BE2C (cell line): Measurements from ENCODE around the gene ZNF516.

ENCODE experiments used
- DNase-seq: peaks from one replicate; pipeline ENCODE4 v3.0.0-alpha.2; 2020
- H3K27me3 ChIP-seq: fragments of 250-450 bp; sonication (Bioruptor Pico); 2 replicates; pipeline ENCODE4 v1.5.1; 2020; ENCODE audit warnings: mild to moderate bottlenecking
- H3K36me3 ChIP-seq: fragments of 250-450 bp; sonication (Bioruptor Pico); 2 replicates; pipeline ENCODE4 v1.5.1; 2020; ENCODE audit warnings: mild to moderate bottlenecking
- H3K4me1 ChIP-seq: fragments of 250-450 bp; sonication (Bioruptor Pico); 2 replicates; pipeline ENCODE4 v1.5.1; 2020
- H3K4me3 ChIP-seq: 2 replicates; pipeline ENCODE4 v1.5.1; 2011; ENCODE audit warnings: low read depth, low read length
- H3K9me3 ChIP-seq: fragments of 250-450 bp; sonication (Bioruptor Pico); 2 replicates; pipeline ENCODE4 v1.5.1; 2020
- CTCF ChIP-seq: IDR thresholded peaks from 2 replicates; pipeline ENCODE4 v1.5.1; 2012; ENCODE audit warnings: mild to moderate bottlenecking, low read depth, low read length

ZNF516 gene

DNA sequence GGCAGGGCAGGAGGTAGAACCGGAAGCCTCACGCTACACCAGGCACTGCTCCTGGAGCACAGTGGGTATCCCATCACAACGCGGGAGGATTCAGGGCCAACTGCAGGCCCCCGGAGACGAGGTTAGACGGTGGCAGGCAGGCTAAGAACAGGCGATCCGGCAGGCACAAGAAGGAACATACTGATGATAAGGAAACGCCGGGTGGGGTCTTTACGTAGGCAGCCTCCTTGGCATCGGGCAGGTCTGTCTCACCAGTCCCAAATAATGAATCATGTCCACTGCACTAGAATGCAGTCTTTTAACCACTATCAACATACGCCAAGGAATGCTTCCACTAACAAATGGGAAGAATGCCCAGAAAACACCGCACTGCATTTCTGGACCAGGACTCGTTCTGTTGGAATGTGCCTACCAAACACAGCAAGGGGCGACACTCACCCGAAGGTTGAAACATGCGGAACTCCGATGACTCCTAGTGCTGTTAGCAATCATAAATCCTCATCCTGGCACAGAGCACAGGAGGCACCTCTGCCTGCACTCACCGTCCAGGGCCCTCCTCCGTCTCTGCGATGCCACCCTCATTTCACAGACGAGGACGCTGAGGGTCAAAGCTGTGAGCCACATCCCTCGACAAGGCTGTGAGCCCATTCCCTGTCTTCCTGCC, 35.2 kb downstream of the ZNF516 start:
- Histone ChIP-seq H3K27me3 (no peaks in the 10 kb centered on the region), H3K4me1 (no peaks in the 10 kb centered on the region; the same call in 1 of the 2 replicates), H3K9me3 (no peaks in the 10 kb centered on the region), H3K4me3 (no peak overlapping the region), H3K36me3 (no peaks in the 10 kb centered on the region)
- no peak for TF ChIP-seq CTCF
- no peak for DNase-seq

DNA sequence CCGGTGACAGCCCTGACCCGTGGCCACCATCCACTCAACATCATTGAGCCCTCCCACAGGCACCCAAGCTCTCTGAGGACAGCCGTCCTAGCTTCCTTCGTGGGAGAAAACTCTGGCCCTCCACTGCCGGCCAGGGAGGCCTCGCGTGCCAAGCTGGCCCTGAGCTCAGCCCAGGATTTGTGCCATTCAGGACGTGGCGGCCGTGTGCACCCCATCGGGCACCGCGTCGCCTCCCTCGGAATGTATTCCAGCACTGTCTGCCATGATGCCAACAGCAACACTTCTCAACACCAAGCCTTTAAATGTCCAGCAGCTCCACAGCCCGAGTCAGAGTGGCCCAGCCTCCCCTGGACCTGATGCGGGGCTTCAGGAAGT, 35.7 kb downstream of the ZNF516 start:
- Histone ChIP-seq H3K4me1 (no peaks in the 10 kb centered on the region; the same call in 1 of the 2 replicates), H3K36me3 (no peaks in the 10 kb centered on the region), H3K9me3 (no peaks in the 10 kb centered on the region), H3K27me3 (no peaks in the 10 kb centered on the region), H3K4me3 (no peak overlapping the region)
- no peak for DNase-seq
- TF ChIP-seq CTCF: no peak

- Histone ChIP-seq H3K36me3 (no peaks in the 10 kb centered on the region), H3K9me3 (no peaks in the 10 kb centered on the region), H3K4me3 (no peak overlapping the region), H3K4me1 (no peaks in the 10 kb centered on the region; the same call in 1 of the 2 replicates), H3K27me3 (no peaks in the 10 kb centered on the region)
- DNase-seq: no peak
- no peak for TF ChIP-seq CTCF
These were observed 36.3 kb downstream of the ZNF516 start for GRCh38 chr18:76458522-76459311.

DNA sequence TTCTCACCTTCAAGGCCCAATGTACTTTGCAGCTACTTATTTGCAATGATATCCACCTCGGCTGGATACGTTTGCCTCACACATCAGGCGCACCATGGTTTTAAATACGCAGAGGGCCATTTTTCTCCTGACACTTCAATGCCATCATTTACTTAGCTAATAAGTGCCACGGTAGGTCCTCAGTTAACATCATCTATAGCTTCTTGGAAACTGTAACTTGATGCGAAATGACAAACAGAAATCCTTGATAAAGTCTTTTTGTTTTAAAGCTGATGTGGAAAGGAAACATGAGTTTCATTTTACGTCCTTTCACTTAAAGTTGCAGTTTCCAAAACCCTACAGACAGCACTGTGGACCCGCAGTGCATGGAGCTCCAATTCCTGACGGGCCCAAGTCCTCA, 37.1 kb downstream of the ZNF516 start:
- H3K4me3 ChIP-seq: no peak overlapping the region
- no peaks in the 10 kb centered on the region; the same call in 1 of the 2 replicates for H3K4me1 ChIP-seq
- H3K27me3 ChIP-seq: no peaks in the 10 kb centered on the region
- no peak for TF ChIP-seq CTCF
- no peak for DNase-seq
- no peaks in the 10 kb centered on the region for H3K36me3 ChIP-seq
- no peaks in the 10 kb centered on the region for H3K9me3 ChIP-seq

DNA sequence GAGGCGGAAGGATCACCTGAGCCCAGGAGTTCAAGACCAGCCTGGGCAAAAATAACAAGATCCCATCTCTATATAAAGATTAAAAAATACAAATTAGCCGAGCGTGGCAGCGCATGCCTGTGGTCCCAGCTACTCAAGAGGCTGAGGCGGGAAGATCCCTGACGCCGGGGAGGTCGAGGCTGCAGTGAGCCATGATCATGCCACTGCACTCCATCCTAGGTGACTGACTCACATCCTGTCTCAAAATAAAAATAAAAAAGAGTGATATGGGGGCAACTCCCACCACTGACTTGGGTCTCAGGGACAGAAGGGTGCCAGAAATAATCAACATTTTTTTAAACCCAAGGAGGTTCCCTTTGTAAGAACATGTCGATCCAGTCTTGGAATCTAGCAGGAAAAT, 37.6 kb downstream of the ZNF516 start:
- H3K9me3 ChIP-seq: no peaks in the 10 kb centered on the region
- H3K36me3 ChIP-seq: no peaks in the 10 kb centered on the region
- H3K27me3 ChIP-seq: no peaks in the 10 kb centered on the region
- no peak for DNase-seq
- no peak for TF ChIP-seq CTCF
- no peaks in the 10 kb centered on the region; the same call in 1 of the 2 replicates for H3K4me1 ChIP-seq
- no peak overlapping the region for H3K4me3 ChIP-seq

DNA sequence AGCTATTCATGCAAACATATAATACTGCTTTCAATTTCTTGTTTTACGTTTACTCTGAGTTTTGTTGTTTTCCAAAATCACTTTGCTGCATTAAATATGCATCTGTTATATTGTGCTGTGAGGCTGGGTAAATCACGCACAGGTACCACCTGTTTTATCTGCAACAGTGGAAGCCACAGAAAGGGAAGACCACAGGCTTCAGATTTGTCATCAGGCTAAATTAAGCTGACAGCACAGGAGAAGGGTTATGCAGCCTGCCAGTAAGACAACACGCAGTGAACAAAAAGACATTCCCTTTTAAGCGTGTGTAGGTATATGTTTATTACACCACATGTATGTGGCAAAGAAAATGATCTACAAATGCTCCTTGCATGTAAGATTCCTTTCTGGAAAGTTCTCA, 38.2 kb downstream of the ZNF516 start:
- Histone ChIP-seq H3K4me3 (no peak overlapping the region), H3K27me3 (no peaks in the 10 kb centered on the region), H3K36me3 (no peaks in the 10 kb centered on the region), H3K9me3 (no peaks in the 10 kb centered on the region), H3K4me1 (no peaks in the 10 kb centered on the region; the same call in 1 of the 2 replicates)
- DNase-seq: no peak
- TF ChIP-seq CTCF: no peak
